HCT116 (cell line): Measurements from ENCODE around the gene DOCK4.

Experiments
- EZH2 ChIP-seq: fragments of 200-600 bp; sonication (generic); IDR thresholded peaks from 2 replicates; pipeline ENCODE4 v1.6.1; 2017; ENCODE audit warnings: antibody characterized with exemption, mixed run types
- JUND ChIP-seq: IDR thresholded peaks from 2 replicates; pipeline ENCODE4 v1.6.1; 2012
- POLR2A ChIP-seq: IDR thresholded peaks from 2 replicates; pipeline ENCODE4 v1.7.0; 2011; ENCODE audit warnings: borderline replicate concordance; ENCODE audit not compliant: insufficient read depth, insufficient read length; ENCODE audit errors: extremely low read depth
- POLR2AphosphoS5 ChIP-seq: IDR thresholded peaks from 2 replicates; pipeline ENCODE4 v1.6.1; 2011; ENCODE audit warnings: mild to moderate bottlenecking, low read depth, low read length, moderate library complexity
- RAD21 ChIP-seq: IDR thresholded peaks from 2 replicates; pipeline ENCODE4 v1.6.1; 2012; ENCODE audit warnings: low read depth, mild to moderate bottlenecking
- YY1 ChIP-seq: IDR thresholded peaks from 2 replicates; pipeline ENCODE4 v1.6.1; 2011; ENCODE audit warnings: low read length, low read depth, moderate library complexity, mild to moderate bottlenecking; ENCODE audit not compliant: insufficient replicate concordance; ENCODE audit errors: extremely low read depth
- ZNF274 ChIP-seq: fragments of 200-500 bp; sonication (Bioruptor generic); IDR thresholded peaks from 2 replicates; pipeline ENCODE4 v1.6.1; 2014; ENCODE audit warnings: mild to moderate bottlenecking, low read depth, low read length, inconsistent platforms
- TF ChIP-seq, protein P1 (sequence below), 3 experiments: fragments of 200-600 bp in 1 of 3; sonication (generic) in 1 of 3; IDR thresholded peaks in 2 of 3; conservative IDR thresholded peaks in 1 of 3; 2 replicates each; pipeline ENCODE4 v1.5.1; 2012 to 2017; ENCODE audit warnings: low read depth in 2 of 3, low read length in 2 of 3, antibody characterized with exemption in 1 of 3, borderline replicate concordance in 1 of 3, control low read depth in 1 of 3, mild to moderate bottlenecking in 1 of 3, mixed read lengths in 1 of 3, mixed run types in 1 of 3, moderate library complexity in 1 of 3; ENCODE audit not compliant: insufficient read depth in 1 of 3

DNA sequence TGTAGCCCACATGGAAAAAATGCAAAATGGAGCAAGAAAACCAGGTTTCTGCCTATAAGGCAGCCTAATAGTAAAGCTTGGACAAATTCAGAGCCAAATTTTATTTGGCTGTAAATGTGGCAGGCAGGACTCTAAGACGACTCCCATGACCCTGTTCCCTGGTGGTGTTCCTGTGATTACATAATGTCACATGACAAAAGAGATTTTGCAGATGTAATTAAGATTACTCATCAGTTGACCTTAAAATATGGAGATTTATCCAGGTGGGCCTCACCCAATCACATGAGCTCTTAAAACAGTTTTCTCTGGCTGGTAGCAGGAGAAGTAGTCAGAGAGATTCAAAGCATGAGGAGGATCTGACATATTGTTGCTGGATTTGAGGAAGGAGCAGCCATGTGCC lies 340.8 kb downstream of the DOCK4 start:
- TF ChIP-seq POLR2A, result no peak
- TF ChIP-seq, protein P1, sequence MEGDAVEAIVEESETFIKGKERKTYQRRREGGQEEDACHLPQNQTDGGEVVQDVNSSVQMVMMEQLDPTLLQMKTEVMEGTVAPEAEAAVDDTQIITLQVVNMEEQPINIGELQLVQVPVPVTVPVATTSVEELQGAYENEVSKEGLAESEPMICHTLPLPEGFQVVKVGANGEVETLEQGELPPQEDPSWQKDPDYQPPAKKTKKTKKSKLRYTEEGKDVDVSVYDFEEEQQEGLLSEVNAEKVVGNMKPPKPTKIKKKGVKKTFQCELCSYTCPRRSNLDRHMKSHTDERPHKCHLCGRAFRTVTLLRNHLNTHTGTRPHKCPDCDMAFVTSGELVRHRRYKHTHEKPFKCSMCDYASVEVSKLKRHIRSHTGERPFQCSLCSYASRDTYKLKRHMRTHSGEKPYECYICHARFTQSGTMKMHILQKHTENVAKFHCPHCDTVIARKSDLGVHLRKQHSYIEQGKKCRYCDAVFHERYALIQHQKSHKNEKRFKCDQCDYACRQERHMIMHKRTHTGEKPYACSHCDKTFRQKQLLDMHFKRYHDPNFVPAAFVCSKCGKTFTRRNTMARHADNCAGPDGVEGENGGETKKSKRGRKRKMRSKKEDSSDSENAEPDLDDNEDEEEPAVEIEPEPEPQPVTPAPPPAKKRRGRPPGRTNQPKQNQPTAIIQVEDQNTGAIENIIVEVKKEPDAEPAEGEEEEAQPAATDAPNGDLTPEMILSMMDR (IDR thresholded peaks at IDR 0.05 in 2 of 3, conservative IDR thresholded peaks at IDR 0.05 in 1 of 3; ENCODE audit: borderline replicate concordance in 1 of 3, insufficient read depth in 1 of 3, low read depth in 2 of 3, low read length in 2 of 3), result no peak
- TF ChIP-seq POLR2AphosphoS5, result no peak
- TF ChIP-seq RAD21, result no peak
- no peak for TF ChIP-seq ZNF274
- TF ChIP-seq EZH2, result no peak
- TF ChIP-seq JUND, result no peak
- TF ChIP-seq YY1, result no peak
